ENCODE data around the gene TMEM47.

- TF ChIP-seq YY1 (IDR thresholded peaks at IDR 0.05; ENCODE audit: low read depth) (no peak), NFIC (IDR thresholded peaks at IDR 0.05) (no peak)
These were observed 37.2 kb downstream of the TMEM47 start for GRCh38 chrX:34619920-34620319.

All from Ishikawa (cell line).